ENCODE data around the gene PARK7.

GRCh38 chr1:7992885-7993284, 31.4 kb downstream of the PARK7 start:
- TF ChIP-seq CTCF (IDR thresholded peaks at IDR 0.05), result no peak
- no peak for TF ChIP-seq POLR2A (IDR thresholded peaks at IDR 0.05)

Data from right lobe of liver (tissue), 4 donors.